Effector CD4-positive, alpha-beta T cell (primary cell): Measurements from ENCODE around the gene AQP6. TPM values are rescaled to one million over a fixed set of nuclear protein-coding genes. Genes with fewer than 3 reads are reported as not detected.

Experiments
- DNase-seq: peaks from one replicate; pipeline ENCODE4 v3.0.0-alpha.2; 2020
- total RNA-seq: gene quantifications from one replicate; lab custom pipeline; 2026; lab: John Stamatoyannopoulos, UW

AQP6 gene
- not detected for total RNA-seq

- no peak for DNase-seq
Observed at GRCh38 chr12:49972641-49973360, at the start of gene AQP6. AQP6 (plus strand) TSS chr12:49972947; CDS start chr12:49973174, 227 bp downstream.

DNA sequence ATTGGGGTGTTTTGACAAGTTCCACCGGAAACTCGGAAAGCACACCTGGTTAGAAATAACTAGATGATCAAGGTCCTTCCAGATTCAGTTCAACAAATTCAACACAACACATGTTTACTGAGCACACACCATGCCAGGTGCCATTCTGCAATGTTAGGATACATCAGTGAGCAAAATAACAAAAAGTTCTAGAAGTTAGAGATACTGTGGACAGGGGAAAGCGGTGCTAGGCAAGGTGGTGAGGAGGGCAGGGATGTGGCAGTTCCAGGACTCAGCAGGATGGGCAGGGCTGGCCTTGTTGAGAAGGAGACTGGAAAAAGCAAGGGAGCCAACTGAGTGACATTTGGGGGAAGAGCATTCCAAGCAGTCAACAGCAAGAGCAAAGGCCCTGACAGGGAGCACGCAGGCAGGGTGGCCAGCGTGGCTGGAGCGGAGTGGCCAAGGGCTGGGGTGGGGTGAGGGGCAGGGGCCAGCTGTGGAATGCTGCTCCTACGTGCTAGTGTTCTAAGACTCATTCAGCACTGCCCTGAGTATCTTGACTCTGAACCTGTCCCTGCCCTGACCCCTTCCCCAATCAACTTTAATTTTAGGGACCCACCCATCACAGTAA is 49.6 kb upstream of the AQP6 start:
- DNase-seq: no peak

DNA sequence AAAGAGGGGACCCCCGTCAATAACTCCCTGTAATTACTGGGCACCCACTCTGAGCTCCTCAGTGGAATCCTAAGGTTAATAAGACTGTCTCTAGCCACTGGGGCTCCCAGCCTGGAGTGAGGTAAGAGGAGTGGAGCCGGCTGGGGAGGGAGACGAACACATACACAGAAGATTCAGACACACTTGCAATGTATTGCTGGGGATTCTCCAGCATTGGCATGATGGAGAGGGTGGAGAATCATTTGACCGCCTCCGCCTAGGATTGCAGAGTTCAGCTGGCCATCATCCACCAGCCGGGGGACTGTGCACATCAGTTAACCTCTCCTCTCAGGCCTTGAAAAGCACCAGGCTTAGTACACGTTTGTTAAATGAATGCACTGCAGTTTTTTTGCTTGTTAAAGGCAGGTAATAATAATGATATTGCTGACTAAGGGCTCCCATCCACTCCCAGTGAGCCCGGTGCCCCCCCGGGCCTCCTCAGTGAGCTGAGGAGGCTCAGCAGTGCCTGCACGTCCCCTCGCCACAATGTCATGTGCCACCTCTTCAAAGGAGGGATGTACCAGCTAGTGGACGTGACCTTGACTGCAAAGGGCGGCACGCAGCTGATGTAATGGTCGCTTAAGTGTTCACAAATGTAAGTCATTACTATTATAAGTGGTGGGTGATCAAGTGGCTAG is 48.7 kb upstream of the AQP6 start:
- DNase-seq: no peak

DNA sequence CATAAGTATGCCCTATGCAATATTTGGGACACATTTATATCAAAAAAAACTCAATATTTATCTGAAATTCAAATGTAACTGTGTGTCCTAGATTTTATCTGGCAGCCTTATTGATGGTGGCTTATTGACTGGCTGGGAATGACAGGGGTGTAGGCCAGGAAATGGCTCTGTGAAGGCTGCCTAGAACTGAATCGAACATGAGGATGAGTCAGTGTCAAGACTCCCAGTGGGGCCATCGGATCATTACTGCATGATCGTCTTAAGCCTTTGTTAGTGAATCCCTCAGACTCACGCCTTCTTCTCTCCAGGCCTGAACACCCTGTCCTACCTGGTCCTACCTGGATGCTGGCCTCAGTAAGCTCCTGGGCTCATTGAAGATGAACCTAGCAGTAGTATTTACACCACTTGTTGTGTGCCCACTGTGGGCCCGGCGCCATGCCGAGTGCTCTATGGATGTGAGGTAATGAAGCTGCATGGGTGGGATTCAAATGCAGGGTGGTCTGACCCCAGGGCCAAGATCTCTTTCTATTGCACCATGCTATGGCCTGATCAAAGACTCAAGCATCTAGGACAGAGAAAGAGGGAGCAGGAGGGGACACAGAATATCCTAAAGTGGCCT is 48.0 kb upstream of the AQP6 start:
- DNase-seq: no peak

DNA sequence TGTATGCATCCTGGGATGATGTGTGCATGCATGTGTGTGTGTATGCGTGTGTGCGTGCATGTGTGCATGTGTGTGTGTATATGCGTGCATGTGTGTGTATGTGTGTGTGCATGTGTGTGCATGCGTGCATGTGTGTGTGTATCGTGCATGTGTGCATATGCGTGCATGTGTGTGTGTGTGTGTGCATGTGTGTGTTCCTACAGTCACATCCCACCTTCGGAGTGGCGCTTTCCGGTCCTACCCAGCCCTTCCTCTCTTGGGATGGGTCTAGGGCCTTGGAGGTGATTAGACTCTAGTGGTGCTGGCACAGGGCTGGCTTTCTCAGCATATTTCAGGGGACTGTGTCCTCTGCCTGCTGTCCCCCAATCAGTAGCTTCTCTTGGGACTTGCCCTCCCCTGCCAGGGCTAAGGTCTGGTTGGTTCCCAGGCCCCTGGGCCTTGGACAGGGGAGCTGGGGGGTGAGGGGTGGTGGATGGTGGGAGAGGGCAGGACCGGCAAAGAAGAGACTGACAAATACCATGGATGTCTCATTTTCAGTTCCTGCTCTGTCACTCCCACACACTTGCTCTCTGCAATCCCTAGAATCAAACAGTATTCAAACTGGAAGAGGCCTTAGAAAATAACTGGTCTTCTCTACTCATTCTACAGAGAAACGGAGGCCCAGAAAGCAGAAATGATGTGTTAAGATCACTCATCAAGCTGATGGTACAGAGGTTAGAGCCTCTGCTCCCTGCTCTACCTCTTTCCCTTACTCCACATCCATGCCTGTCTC is 47.1 kb upstream of the AQP6 start:
- no peak for DNase-seq

DNA sequence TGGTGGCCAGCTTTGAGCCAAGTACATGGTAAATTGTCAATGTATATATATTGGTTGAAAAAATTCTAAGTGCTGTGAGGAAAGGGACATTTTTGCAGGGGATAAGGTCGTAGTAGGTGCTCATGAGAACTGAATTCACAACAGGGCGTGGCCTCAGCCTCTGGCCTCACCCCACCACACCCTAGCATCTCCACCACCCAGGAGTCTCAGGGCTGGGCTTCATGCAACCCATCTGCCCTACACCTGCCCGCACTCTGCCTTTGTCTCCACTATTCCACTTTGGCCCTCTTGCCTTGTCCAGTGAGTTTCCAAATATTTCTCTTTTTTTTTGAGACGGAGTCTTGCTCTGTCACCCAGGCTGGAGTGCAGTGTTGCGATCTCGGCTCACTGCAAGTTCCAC is 44.3 kb upstream of the AQP6 start:
- DNase-seq: no peak

GRCh38 chr12:49929581-49929980 is 43.2 kb upstream of the AQP6 start:
- DNase-seq: no peak

DNA sequence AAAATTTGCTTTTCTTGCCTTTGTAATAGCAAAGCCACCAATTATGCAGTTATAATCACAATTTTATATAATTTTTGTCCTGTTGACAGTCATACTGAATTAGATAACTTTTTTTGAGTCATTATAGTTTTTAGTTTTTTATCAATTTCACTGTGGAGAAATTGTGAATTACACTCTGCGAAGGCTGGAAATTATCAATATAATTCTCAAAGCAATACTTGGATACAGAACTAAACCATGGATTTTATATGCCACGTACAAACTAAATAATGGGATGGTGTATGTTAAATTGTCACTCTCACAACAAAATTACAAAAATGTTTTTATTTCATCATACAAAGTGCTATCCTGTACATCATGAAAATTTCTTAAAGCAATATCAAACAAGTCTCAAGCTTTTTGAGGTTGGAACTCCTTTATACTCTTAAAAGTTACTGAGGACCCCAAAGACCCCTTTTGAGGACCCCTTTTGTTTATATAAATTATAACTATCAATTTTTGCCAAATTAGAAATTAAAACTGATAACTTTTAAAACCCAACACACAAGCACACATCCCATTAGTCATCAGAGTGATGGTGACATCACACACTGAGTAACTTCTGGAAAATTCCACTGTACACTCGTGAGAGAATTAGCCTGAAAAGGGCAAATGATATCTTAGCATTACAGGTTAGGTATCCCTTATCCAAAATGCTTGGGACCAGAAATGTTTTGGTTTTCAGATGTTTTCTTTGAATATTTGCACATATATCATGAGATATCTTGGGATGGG is 42.0 kb upstream of the AQP6 start:
- no peak for DNase-seq

GRCh38 chr12:49932023-49932422 is 40.7 kb upstream of the AQP6 start:
- DNase-seq: no peak

DNA sequence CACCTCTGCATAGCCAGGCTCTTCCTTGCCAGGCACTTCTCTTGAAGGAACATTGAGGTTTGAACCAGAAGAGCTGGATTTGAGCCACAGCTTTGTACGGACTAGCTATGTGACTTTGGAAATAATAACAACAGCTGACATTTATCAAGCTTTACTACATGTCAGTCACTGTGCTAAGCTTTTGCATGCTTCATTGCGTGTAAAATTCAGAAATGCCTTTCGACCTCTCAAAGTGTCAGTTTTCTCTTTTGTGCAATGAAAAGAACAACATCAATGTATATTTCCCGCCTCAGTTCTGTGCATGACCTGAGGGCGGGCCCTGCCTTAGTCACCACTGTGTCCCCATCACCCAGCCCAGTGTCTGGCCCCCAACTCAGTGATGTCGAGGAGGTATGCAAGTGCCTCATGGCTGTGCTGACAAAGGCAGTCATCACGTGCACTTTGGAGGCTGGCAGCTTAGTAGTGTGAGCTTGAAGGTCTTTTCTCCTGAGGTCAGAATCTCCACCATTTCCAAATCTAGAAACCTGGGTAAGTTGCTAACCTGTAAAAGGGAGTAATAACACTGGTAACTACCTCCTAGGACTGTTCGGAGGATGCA is 40.1 kb upstream of the AQP6 start:
- no peak for DNase-seq

GRCh38 chr12:49933796-49934195 is 39.0 kb upstream of the AQP6 start:
- no peak for DNase-seq

- no peak for DNase-seq
Observed at GRCh38 chr12:49934505-49934904, 38.2 kb upstream of the AQP6 start.

GRCh38 chr12:49936925-49937324 is 35.8 kb upstream of the AQP6 start:
- no peak for DNase-seq

DNA sequence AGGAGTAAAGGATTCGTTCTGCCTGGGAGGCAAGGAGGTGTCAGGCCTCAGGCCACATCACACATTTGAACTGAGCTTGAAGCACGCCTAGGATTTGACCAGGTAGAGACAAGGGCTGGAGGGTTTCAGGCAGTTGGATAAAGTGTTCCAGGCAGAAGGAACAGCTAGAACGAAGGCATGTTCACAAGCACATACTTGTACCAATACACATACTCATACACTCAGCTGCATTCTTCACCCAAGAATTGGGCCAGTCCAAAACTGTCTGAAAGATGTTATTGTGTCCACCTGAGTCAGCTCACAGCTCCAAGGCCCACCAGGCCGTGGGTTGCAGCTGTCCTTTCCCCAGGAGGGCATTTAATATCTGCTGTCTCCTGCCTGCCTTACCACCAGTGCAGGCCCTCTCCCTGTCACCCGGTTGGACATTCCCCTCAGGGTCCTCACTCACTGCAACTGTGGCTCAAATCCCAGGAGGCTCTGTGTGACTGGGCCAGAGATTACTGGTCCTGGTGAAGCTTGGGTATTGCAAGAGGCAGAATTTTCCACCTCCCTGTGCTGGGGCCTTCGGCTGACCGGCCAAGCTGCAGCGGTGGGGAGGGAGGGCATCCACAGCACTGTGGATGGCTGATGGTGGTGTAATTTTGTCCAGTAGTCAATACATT is 35.0 kb upstream of the AQP6 start:
- no peak for DNase-seq

DNA sequence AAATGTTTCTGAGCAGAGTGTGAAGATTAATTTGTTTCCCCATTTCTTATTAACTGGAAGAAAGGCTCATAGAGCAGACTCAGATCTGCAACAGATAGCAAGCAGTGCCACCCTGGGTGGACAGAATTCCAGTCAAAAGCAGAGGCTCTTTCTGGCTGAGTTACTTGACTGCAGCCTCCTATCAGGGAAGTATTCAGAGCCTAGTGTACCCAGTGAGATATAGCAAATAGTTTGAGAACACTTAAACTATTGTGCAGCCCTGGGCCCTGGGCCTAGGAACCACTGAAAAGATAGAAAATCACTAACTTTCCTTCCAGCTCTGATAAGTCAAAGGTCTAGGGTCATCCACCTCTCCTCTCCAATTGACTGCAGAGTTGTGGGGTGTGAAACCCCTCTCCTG is 33.4 kb upstream of the AQP6 start:
- no peak for DNase-seq

GRCh38 chr12:49939707-49940106 is 33.0 kb upstream of the AQP6 start:
- no peak for DNase-seq

- no peak for DNase-seq
Observed at GRCh38 chr12:49941556-49942511, 30.9 kb upstream of the AQP6 start.

DNA sequence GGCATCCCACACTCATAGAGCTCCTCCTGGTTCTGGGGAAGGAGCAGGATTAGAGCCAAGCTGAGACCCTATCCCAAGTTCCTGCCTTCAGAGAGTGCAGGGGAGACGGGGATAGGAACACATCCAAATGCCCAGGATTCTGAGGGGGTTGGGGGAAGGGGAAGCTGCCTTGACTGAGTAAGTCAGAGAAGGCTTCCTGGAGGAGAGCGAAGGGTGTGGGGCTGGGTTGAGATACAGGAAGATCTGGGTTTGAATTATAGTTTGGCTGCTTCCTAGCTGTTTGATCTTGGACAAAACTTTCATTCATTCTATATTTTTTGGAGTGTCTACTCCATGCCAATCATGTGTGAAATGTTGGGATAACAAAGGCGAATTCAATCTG is 30.2 kb upstream of the AQP6 start:
- DNase-seq: no peak

DNA sequence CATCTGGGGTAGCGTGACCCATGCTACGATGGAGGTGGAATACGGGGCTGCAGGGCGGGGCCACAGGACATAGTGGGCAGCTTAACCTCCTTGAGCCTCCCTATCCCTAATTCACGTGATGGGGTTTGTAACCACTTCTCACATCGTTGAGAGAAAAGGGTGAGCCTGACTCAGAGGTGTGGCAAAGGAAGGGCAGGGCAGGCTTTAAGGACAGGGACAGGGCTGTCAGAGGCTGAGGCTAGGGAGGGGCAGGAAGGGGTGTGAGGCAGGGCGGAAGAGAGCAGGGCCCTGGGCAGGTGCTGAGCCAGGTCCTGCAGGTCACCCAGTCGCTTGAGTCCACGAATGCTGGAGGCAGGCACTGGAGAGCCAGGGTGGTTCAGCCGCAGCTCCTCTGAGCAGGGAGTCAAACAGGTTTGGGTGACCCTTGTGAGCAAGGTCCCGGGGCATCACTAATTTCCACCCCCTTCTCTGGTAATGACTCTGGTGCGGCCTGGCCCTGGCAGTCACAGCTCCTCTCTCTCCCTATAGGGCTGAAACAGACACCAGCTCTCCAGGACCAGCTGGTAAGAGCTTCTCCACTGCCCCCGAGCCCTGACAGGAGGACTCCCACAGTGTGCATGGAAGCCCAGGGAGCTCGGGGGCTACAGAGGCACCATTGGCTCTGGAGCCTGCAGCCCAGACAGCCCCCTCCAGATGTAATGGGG is 29.7 kb upstream of the AQP6 start:
- DNase-seq: no peak
